ENCODE measurements around the gene DBNL. TPM values are rescaled to one million over a fixed set of nuclear protein-coding genes. Genes with fewer than 3 reads are reported as not detected.

DBNL gene
- polyA plus RNA-seq, 1 donor from 2014 or later, result 124 TPM

- H2AFZ ChIP-seq (ENCODE audit: low read depth, low read length), result no peak overlapping the region
- H3K4me2 ChIP-seq (ENCODE audit: low read length), result no peak overlapping the region
- no peaks in the 10 kb centered on the region for H3K9me2 ChIP-seq (ENCODE audit: insufficient read depth, low read length)
- H3F3A ChIP-seq (ENCODE audit: insufficient read depth, low read length, poor library complexity, severe bottlenecking), result no peaks in the 10 kb centered on the region
- no peaks in the 10 kb centered on the region for H3K9me3 ChIP-seq (ENCODE audit: low read length)
- no peaks in the 10 kb centered on the region for H3K36me3 ChIP-seq (ENCODE audit: insufficient read depth, low read length)
- H3K4me3 ChIP-seq (ENCODE audit: low read length), result no peak overlapping the region
- no peaks in the 10 kb centered on the region for H4K20me1 ChIP-seq (ENCODE audit: insufficient read depth)
- no peak overlapping the region for H3K9ac ChIP-seq (ENCODE audit: low read length)
- no peaks in the 10 kb centered on the region for H3K27me3 ChIP-seq (ENCODE audit: insufficient read depth, low read depth, low read length)
- no peak overlapping the region for H3K27ac ChIP-seq (ENCODE audit: low read length)
- no peaks in the 10 kb centered on the region for H3K79me2 ChIP-seq (replicated peaks; ENCODE audit: insufficient read depth, low read length)
- no peak for TF ChIP-seq POLR2AphosphoS5 (IDR thresholded peaks at IDR 0.05)
- TF ChIP-seq, protein P1, sequence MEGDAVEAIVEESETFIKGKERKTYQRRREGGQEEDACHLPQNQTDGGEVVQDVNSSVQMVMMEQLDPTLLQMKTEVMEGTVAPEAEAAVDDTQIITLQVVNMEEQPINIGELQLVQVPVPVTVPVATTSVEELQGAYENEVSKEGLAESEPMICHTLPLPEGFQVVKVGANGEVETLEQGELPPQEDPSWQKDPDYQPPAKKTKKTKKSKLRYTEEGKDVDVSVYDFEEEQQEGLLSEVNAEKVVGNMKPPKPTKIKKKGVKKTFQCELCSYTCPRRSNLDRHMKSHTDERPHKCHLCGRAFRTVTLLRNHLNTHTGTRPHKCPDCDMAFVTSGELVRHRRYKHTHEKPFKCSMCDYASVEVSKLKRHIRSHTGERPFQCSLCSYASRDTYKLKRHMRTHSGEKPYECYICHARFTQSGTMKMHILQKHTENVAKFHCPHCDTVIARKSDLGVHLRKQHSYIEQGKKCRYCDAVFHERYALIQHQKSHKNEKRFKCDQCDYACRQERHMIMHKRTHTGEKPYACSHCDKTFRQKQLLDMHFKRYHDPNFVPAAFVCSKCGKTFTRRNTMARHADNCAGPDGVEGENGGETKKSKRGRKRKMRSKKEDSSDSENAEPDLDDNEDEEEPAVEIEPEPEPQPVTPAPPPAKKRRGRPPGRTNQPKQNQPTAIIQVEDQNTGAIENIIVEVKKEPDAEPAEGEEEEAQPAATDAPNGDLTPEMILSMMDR (IDR thresholded peaks at IDR 0.05; ENCODE audit: poor library complexity, severe bottlenecking), result no peak
- no peak for TF ChIP-seq EZH2 (IDR thresholded peaks at IDR 0.05; ENCODE audit: borderline replicate concordance, insufficient read depth, low read length, poor library complexity, severe bottlenecking)
- TF ChIP-seq MXI1 (conservative IDR thresholded peaks at IDR 0.05; ENCODE audit: poor library complexity, severe bottlenecking), result no peak
- TF ChIP-seq TAF1 (IDR thresholded peaks at IDR 0.05; ENCODE audit: low read depth), result no peak
- TF ChIP-seq EP300 (conservative IDR thresholded peaks at IDR 0.05; ENCODE audit: poor library complexity, severe bottlenecking), result no peak
- TF ChIP-seq RAD21 (conservative IDR thresholded peaks at IDR 0.05), result no peak
- TF ChIP-seq SMC3 (conservative IDR thresholded peaks at IDR 0.05; ENCODE audit: poor library complexity), result no peak
- TF ChIP-seq, protein P2, sequence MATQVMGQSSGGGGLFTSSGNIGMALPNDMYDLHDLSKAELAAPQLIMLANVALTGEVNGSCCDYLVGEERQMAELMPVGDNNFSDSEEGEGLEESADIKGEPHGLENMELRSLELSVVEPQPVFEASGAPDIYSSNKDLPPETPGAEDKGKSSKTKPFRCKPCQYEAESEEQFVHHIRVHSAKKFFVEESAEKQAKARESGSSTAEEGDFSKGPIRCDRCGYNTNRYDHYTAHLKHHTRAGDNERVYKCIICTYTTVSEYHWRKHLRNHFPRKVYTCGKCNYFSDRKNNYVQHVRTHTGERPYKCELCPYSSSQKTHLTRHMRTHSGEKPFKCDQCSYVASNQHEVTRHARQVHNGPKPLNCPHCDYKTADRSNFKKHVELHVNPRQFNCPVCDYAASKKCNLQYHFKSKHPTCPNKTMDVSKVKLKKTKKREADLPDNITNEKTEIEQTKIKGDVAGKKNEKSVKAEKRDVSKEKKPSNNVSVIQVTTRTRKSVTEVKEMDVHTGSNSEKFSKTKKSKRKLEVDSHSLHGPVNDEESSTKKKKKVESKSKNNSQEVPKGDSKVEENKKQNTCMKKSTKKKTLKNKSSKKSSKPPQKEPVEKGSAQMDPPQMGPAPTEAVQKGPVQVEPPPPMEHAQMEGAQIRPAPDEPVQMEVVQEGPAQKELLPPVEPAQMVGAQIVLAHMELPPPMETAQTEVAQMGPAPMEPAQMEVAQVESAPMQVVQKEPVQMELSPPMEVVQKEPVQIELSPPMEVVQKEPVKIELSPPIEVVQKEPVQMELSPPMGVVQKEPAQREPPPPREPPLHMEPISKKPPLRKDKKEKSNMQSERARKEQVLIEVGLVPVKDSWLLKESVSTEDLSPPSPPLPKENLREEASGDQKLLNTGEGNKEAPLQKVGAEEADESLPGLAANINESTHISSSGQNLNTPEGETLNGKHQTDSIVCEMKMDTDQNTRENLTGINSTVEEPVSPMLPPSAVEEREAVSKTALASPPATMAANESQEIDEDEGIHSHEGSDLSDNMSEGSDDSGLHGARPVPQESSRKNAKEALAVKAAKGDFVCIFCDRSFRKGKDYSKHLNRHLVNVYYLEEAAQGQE (IDR thresholded peaks at IDR 0.05; ENCODE audit: borderline replicate concordance), result no peak
Measured at GRCh38 chr7:44110719-44111635, 66.5 kb downstream of the DBNL start.

Other genes with a start within 250 kb of the DBNL start
- gene MRPS24, start 175.2 kb upstream of the DBNL start, polyA plus RNA-seq, result 110 and 132 TPM in 2 replicates
- gene URGCP, start 138.1 kb upstream of the DBNL start, polyA plus RNA-seq, result 43.0 and 49.6 TPM in 2 replicates
- gene UBE2D4, start 118.3 kb upstream of the DBNL start, polyA plus RNA-seq, result 11.2 and 17.2 TPM in 2 replicates
- gene SPDYE1, start 46.8 kb upstream of the DBNL start, polyA plus RNA-seq, result not detected in 2 replicates
- gene PGAM2, start 20.9 kb downstream of the DBNL start, polyA plus RNA-seq, result not detected in 2 replicates
- 24.6 and 27.7 TPM in 2 replicates for gene POLM, start 37.8 kb downstream of the DBNL start, polyA plus RNA-seq
- 0.30 TPM in 1 of 2 replicates, not detected in the other for gene AEBP1, start 59.6 kb downstream of the DBNL start, polyA plus RNA-seq
- 79.5 and 84.6 TPM in 2 replicates for gene POLD2, start 78.8 kb downstream of the DBNL start, polyA plus RNA-seq
- 0.76 TPM in 1 of 2 replicates, not detected in the other for gene MYL7, start 96.6 kb downstream of the DBNL start, polyA plus RNA-seq
- gene GCK, start 144.7 kb downstream of the DBNL start, polyA plus RNA-seq, result 7.4 and 9.0 TPM in 2 replicates
- gene YKT6, start 156.3 kb downstream of the DBNL start, polyA plus RNA-seq, result 93.4 and 114 TPM in 2 replicates

Data from neural cell (in vitro differentiated cells).